Measurements from ENCODE around the gene DOHH.
"Not testable (repeated sequence)": the region's sequence is repeated elsewhere in the genome, so short reads cannot be mapped to it uniquely, and the experiment has no call there.

DOHH gene

DNA sequence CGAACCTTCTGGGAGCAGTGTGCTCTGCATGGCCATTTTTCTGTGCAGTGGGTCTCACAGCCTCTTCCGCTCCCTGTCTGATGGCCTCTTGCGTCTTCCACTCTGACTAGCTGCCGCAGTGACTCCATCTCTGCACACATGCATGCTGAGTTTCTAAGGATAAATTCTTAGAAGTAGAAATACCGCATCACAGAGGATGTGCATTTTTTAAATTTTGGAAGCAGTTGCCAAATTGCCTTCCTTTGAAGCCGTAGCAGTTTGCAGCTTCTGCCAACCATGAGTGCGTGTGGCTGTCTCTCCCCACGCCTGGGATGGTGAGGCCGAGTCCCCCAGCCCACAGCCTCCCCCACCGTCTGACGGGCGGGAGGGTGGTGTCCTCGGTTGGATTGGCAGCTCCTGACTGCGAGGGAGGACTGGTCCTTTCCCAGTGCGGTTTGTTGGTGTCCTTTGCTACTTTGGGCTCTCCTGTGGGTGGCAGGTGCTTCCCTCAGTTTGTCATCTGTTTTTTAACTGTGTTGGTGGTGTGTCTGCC lies 15.5 kb upstream of the DOHH start:
- Mint-ChIP-seq H3K27me3 (no peaks in the 10 kb centered on the region), H3K9me3 (no peaks in the 10 kb centered on the region), H3K27ac (peak overlapping the region in 1 of 2 donors; percentile 67), H3K4me1 (peaks cover 77% of the 10 kb centered on the region), H3K4me3 (no peak overlapping the region)
- no peak for DNase-seq
- no peak for ATAC-seq

DNA sequence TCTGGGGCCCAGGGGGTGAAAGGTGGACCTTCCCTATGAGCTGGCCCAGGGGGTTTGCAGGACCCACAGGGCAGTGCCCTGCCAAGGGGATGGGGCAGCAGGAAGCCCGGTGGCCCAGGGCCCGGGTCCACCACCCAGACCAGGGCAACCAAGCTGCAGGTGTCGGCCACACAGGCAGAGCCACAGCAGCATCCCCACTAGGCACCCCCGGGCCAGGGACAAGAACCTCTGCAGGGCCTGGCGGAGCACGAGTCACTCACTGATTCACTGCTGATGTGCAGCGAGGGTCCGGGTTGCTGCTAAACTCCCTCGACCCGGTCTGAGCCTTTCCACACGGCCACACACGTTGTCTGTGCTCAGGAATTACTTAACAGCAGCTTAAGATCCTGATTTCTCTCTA lies 14.5 kb upstream of the DOHH start:
- ATAC-seq (no peak), DNase-seq (no peak)
- H3K27ac Mint-ChIP-seq, result no peak overlapping the region
- H3K27me3 Mint-ChIP-seq, result no peaks in the 10 kb centered on the region
- peaks cover 82% of the 10 kb centered on the region for H3K4me1 Mint-ChIP-seq
- no peaks in the 10 kb centered on the region for H3K9me3 Mint-ChIP-seq
- H3K4me3 Mint-ChIP-seq, result no peak overlapping the region

- Mint-ChIP-seq H3K9me3 (no peaks in the 10 kb centered on the region), H3K27me3 (no peaks in the 10 kb centered on the region), H3K4me1 (peaks cover 86% of the 10 kb centered on the region), H3K27ac (no peak overlapping the region), H3K4me3 (no peak overlapping the region)
- DNase-seq, result no peak
- no peak for ATAC-seq
Measured at GRCh38 chr19:3513229-3514140, 13.0 kb upstream of the DOHH start.

DNA sequence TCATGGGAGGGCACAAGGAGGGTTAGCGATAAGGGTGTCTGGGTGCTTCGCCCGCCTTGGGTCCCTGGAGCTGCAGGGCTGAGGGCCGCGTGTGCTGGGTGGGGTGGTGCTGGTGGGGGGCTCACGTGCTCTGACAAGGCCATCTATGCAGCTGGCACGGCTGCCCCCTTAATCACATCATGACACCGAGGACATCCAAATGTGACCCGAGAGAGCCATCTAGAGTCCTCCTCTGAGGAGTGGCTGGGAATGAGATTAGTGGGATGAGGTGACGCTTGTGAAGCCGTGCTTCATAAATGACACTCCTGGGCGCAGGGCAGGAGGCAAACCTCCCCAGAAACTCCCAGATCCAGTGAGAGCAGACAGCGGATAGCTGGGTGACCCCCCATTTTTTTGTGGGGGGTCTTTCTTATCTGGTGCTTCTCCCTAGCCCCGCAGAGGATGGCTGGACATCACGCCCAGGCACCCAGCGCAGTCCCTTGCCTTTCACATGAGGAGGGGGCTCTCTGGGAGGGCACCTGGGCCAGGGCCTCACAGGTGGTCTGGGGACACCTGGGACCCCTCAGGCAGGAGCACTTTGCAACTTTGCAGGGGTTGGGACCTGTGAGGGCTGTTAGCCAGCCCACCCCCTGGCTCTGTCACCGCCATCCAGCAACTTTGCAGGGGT lies 12.2 kb upstream of the DOHH start:
- ATAC-seq (no peak), DNase-seq (no peak)
- H3K4me1 Mint-ChIP-seq, result peaks cover 86% of the 10 kb centered on the region
- H3K4me3 Mint-ChIP-seq, result no peak overlapping the region
- H3K27ac Mint-ChIP-seq, result no peak overlapping the region
- H3K9me3 Mint-ChIP-seq, result no peaks in the 10 kb centered on the region
- H3K27me3 Mint-ChIP-seq, result no peaks in the 10 kb centered on the region

DNA sequence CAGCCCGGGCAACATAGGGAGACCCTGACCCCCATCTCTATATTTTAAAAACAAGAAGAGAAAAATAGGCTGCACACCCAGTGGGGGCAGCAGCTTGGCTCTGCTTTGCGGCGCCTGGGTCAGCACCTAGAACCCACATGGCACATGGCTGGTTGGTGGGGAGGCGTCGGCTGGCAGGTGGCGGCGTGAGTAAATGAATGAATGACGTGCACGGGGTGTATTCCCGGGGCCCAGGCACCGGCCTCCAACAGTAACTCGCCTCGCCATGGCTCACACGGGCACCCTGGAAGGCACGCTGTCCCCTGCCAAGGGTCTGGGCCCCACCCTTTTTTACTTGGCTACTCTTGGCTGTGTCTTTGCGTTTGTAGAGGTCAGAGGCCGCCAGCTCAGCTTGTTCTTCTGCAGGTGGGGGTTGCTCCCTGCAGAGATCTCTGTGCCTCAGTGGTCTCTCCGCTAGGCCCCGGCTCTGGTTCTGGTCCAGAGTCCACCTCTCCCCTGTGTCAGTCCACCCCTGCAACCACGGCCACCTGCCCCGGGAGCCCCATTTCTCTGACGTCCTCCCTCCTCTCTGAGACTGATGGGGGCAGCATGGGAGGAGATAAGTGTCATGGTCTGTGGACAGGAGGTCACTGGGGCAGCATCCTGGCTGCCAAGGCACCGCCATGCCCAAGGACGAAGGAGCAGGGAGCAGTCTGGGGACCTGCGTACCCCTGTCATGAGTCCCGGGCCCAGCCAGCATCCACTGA lies 11.2 kb upstream of the DOHH start:
- Mint-ChIP-seq H3K27ac (peak overlapping the region in 1 of 2 donors; percentile 83), H3K9me3 (no peaks in the 10 kb centered on the region), H3K4me3 (no peak overlapping the region), H3K27me3 (no peaks in the 10 kb centered on the region), H3K4me1 (peaks cover 89% of the 10 kb centered on the region)
- DNase-seq (no peak), ATAC-seq (no peak)

GRCh38 chr19:3510727-3511126 lies 10.3 kb upstream of the DOHH start:
- DNase-seq, result no peak
- H3K4me3 Mint-ChIP-seq, result no peak overlapping the region
- no peak overlapping the region for H3K27ac Mint-ChIP-seq
- H3K27me3 Mint-ChIP-seq, result no peaks in the 10 kb centered on the region
- no peak for ATAC-seq
- H3K9me3 Mint-ChIP-seq, result no peaks in the 10 kb centered on the region
- H3K4me1 Mint-ChIP-seq, result peaks cover 80% of the 10 kb centered on the region

DNA sequence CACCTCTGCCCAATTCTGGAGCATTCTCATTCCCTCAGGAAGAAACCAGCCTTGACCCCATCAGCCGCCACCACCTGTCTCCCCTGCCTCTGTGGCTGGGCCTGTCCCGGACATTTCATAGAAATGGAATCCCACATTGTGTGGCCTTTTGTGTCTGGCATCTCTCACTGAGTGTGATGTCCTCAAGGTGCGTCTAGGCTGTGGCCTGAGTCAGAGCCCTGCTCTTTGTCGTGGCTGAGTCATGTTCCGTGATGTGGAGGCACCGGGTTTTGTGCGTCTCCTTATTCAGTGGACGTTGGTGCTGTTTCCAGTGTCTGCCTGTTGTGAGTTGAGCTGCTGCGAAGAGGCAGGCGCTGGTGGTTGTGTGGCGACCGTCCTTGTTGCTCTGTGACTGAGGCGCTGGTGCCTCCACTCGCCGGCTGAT lies 9.1 kb upstream of the DOHH start:
- Mint-ChIP-seq H3K27me3 (no peaks in the 10 kb centered on the region), H3K27ac (peak overlapping the region in 1 of 2 donors; percentile 7), H3K4me1 (peaks cover 74% of the 10 kb centered on the region), H3K9me3 (no peaks in the 10 kb centered on the region), H3K4me3 (peak overlapping the region; percentile 53 to 55)
- no peak for DNase-seq
- ATAC-seq, result no peak

GRCh38 chr19:3508771-3509535 lies 8.5 kb upstream of the DOHH start:
- H3K4me1 Mint-ChIP-seq, result peaks cover 71% of the 10 kb centered on the region
- ATAC-seq (no peak), DNase-seq (no peak)
- H3K4me3 Mint-ChIP-seq, result peak overlapping the region; percentile 53 to 55
- H3K27ac Mint-ChIP-seq, result no peak overlapping the region
- H3K9me3 Mint-ChIP-seq, result no peaks in the 10 kb centered on the region
- H3K27me3 Mint-ChIP-seq, result no peaks in the 10 kb centered on the region

- Mint-ChIP-seq H3K4me1 (peaks cover 65% of the 10 kb centered on the region), H3K27ac (peak overlapping the region in 1 of 2 donors; percentile 19), H3K4me3 (peak overlapping the region; percentile 47 to 55)
- not testable (repeated sequence) for DNase-seq, H3K9me3 Mint-ChIP-seq, H3K27me3 Mint-ChIP-seq, ATAC-seq
Measured at GRCh38 chr19:3508121-3508661, 7.7 kb upstream of the DOHH start.

DNA sequence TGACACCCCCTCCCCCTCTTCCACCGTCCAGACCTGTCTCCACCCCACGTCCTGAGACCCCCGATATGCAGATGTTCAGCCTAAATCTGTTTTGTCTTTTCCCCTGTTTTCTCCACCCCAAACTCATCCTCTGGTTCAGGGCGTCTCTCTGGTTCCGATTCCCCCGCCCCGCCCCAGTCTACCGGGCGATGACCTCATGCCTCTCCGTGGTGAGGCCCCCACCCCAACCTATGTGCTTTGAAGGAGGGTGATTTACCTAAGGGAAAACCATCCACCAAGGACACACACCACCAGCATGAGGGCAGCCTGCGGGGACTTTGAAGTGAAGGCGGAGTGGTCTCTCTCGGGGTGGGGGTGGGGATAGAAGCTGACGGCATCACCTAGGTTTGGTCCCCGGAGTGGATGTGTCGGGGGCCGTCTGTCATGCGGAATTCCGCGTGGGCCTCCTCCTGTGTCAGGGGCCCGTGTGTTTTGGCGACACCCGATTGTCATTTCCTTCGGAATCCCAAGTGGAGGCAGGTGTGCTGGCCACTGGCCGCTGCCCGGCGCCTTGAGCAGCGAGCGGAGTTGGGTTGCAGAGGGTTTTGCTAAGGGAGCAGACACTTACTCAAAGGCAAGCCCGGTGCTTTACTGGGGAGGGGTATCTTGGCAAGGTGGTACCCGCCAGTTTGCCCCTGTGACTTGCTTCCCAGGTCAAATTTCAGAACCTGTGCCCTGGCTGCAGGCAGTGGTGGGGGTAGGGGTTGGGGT lies 7.1 kb upstream of the DOHH start:
- no peak for ATAC-seq
- DNase-seq, result no peak
- Mint-ChIP-seq H3K9me3 (no peaks in the 10 kb centered on the region), H3K4me1 (peaks cover 63% of the 10 kb centered on the region), H3K27me3 (no peaks in the 10 kb centered on the region), H3K4me3 (peak overlapping the region; percentile 96 to 99), H3K27ac (peak overlapping the region; percentile 93 to 98)

DNA sequence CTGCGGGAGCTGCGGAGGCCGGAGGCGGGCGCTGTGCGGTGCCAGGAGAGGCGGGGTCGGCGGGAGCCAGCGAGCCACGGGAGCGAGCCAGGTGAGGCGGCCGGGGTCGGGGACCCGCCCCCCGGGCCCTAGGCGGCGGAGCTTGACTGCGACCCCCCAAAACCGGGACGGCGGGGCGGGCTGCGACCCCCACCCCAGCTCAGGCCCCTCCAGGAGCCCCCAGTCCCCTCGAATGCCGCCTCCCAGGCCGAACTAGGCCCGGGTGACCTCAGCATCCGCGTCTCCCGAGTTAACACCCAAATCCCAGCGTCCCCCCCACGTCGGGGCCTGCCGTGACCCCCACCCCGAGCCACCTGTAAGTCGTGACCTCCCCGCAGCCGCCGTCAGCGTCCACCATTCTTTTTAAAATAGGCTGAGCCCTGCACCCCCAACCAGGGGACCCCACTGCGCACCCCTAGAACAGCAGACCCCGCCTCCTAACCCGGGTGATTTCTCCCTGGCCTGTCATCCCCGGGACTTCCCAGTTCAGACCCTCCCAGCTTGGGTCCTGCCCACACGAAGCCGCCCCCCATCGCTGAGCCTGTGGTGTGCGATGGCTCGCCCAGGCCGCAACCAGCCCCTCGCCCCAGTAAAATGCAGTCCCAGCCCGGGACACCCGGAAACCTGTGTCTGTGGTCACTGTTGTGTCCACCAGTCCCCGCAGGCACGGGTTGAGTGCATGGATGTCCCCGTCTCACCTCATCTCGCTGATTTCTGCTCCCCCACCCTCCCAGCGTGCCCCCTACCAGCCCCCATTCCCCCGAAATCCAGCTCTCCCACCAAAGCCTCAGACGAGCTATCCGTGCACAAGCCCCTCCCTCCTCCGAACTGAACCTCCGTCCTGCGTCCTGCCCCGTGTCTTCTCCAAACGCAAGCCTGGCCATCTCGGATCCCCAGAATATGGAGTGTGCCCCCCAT lies 6.2 kb upstream of the DOHH start:
- H3K4me1 Mint-ChIP-seq, result peaks cover 54% of the 10 kb centered on the region
- H3K9me3 Mint-ChIP-seq, result no peaks in the 10 kb centered on the region
- H3K4me3 Mint-ChIP-seq, result peak overlapping the region; percentile 96 to 99
- DNase-seq (peak in 1 of 2 donors; percentile 36), ATAC-seq (no peak)
- H3K27me3 Mint-ChIP-seq, result no peaks in the 10 kb centered on the region
- peak overlapping the region; percentile 93 to 98 for H3K27ac Mint-ChIP-seq

DNA sequence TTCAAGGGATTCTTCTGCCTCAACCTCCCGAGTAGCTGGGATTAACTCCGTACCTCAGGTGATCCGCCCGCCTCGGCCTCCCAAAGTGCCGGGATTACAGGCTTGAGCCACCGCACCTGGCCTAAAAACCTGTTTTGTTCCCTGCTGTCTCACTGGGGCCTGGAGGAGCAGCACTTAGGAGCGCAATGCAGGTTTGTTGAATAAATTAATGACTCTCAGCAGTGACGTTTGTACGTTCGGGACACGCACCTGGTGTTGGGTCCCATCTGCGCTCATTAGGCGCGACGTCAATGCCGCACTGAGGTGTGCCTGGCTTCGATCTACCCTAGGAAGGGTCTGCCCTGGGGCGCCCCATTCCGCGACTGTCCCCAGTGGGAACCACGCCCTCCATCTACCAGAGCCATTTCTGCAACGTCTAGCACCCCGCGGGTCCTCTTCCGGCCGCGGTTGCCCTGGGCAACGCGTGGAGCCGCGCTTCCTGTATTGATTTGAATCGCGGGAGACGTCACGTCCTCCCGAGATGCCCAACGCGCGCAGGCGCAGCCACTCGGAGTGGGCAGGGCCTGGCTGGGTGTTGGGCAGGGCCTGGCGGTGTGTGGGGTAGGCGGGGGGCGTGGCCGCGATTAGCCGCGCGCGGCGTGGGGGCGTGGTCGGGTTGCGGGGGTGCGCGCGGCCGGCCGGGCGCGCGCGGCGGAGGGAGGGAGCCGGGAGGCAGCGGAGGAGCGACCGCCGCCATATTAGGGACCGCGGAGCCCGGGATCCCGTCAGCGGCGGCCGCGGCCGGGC lies 5.3 kb upstream of the DOHH start, which contains the start of gene FZR1:
Gene FZR1, plus strand, starts transcription at position 714 of the 786 bp plus-strand sequence. CDS start 16,679 bp downstream, outside the sequence.
- no peaks in the 10 kb centered on the region for H3K9me3 Mint-ChIP-seq
- H3K4me1 Mint-ChIP-seq, result peaks cover 51% of the 10 kb centered on the region
- H3K4me3 Mint-ChIP-seq, result peak within 1 kb of the TSS; percentile 96 to 99

More for the DNA sequence above, 5.3 kb upstream of the DOHH start, which contains the start of gene FZR1:
- Mint-ChIP-seq H3K27ac (peak within 1 kb of the TSS; percentile 93 to 98), H3K27me3 (no peaks in the 10 kb centered on the region)
- DNase-seq, result peak; percentile 99 to 100
- peak; percentile 94 for ATAC-seq
